ENCODE data around the gene NUBP1. TPM values are rescaled to one million over a fixed set of nuclear protein-coding genes. Genes with fewer than 3 reads are reported as not detected.

The NUBP1 gene
- total and polyA plus RNA-seq, 9 of the 15 experiments (the other 6 are each of a cell fraction or from before 2014, with no cell fraction given): 17.2 to 55.1 (median 35.6) TPM

DNA sequence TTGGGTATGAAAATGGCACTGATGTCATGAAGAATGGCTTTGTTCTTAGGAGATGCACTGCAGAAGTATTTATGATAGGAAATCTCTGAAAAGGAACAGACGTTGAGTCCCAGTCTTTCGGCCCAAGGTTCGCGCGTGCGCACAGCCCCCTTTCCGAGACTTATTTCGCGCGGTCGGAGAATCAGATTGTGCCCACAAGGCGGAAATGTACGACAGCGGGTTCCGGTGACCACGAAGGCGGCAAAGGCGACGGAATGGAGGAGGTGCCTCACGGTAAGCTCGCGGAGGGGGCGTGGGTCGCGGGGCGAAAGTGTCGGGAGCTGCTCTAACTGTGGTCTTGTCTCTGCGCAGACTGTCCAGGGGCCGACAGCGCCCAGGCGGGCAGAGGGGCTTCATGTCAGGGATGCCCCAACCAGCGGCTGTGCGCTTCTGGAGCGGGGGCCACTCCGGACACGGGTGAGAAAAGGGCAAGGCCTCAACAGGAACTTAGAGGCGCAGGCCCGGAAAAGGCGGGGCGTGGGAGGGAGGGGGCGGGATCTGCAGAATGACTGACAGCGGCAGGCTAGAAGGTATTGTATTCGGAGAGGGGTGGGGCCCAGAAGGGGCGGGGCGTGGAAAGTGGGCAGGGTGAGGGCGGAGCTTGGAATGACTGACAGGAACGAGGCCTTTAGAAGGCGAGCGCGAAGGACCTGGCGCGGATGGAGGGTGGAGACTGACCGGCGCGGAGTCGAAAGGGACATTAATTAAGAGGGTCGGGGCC lies at the start of gene NUBP1 (continued):
- TF ChIP-seq, protein P1, sequence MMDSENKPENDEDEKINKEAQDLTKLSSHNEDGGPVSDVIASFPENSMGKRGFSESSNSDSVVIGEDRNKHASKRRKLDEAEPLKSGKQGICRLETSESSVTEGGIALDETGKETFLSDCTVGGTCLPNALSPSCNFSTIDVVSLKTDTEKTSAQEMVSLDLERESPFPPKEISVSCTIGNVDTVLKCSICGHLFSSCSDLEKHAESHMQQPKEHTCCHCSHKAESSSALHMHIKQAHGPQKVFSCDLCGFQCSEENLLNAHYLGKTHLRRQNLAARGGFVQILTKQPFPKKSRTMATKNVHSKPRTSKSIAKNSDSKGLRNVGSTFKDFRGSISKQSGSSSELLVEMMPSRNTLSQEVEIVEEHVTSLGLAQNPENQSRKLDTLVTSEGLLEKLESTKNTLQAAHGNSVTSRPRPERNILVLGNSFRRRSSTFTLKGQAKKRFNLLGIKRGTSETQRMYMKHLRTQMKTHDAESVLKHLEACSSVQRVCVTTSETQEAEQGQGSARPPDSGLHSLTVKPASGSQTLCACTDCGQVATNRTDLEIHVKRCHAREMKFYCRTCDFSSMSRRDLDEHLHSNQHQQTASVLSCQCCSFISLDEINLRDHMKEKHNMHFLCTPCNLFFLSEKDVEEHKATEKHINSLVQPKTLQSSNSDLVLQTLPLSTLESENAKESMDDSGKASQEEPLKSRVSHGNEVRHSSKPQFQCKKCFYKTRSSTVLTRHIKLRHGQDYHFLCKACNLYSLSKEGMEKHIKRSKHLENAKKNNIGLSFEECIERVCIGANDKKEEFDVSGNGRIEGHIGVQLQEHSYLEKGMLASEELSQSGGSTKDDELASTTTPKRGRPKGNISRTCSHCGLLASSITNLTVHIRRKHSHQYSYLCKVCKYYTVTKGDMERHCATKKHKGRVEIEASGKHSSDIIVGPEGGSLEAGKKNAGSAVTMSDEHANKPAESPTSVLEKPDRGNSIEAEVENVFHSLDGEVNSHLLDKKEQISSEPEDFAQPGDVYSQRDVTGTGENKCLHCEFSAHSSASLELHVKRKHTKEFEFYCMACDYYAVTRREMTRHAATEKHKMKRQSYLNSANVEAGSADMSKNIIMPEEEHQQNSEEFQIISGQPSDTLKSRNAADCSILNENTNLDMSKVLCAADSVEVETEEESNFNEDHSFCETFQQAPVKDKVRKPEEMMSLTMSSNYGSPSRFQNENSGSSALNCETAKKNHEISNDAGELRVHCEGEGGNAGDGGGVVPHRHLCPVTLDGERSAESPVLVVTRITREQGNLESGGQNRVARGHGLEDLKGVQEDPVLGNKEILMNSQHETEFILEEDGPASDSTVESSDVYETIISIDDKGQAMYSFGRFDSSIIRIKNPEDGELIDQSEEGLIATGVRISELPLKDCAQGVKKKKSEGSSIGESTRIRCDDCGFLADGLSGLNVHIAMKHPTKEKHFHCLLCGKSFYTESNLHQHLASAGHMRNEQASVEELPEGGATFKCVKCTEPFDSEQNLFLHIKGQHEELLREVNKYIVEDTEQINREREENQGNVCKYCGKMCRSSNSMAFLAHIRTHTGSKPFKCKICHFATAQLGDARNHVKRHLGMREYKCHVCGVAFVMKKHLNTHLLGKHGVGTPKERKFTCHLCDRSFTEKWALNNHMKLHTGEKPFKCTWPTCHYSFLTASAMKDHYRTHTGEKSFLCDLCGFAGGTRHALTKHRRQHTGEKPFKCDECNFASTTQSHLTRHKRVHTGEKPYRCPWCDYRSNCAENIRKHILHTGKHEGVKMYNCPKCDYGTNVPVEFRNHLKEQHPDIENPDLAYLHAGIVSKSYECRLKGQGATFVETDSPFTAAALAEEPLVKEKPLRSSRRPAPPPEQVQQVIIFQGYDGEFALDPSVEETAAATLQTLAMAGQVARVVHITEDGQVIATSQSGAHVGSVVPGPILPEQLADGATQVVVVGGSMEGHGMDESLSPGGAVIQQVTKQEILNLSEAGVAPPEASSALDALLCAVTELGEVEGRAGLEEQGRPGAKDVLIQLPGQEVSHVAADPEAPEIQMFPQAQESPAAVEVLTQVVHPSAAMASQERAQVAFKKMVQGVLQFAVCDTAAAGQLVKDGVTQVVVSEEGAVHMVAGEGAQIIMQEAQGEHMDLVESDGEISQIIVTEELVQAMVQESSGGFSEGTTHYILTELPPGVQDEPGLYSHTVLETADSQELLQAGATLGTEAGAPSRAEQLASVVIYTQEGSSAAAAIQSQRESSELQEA (IDR thresholded peaks at IDR 0.05; ENCODE audit: low read depth): no peak
- TF ChIP-seq DDX20 (tag; IDR thresholded peaks at IDR 0.05; ENCODE audit: low read depth): no peak
- TF ChIP-seq, protein P2, sequence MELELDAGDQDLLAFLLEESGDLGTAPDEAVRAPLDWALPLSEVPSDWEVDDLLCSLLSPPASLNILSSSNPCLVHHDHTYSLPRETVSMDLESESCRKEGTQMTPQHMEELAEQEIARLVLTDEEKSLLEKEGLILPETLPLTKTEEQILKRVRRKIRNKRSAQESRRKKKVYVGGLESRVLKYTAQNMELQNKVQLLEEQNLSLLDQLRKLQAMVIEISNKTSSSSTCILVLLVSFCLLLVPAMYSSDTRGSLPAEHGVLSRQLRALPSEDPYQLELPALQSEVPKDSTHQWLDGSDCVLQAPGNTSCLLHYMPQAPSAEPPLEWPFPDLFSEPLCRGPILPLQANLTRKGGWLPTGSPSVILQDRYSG (tag; conservative IDR thresholded peaks at IDR 0.05; ENCODE audit: low read depth): no peak
- no peak for TF ChIP-seq U2AF2 (optimal IDR thresholded peaks at IDR 0.05; ENCODE audit: low read depth, low read length)
- no peak for TF ChIP-seq SLC30A9 (CRISPR knock-in tag; IDR thresholded peaks at IDR 0.05)
- no peak for TF ChIP-seq ZBED1 (IDR thresholded peaks at IDR 0.05)
- peak; percentile 76 for TF ChIP-seq ATF7 (IDR thresholded peaks at IDR 0.05)
- no peak for TF ChIP-seq ZNF586 (CRISPR knock-in tag; conservative IDR thresholded peaks at IDR 0.05)
- 0 out of 4 replicates have a peak, but pooled peaks of 1 of the 2 experiments have one; percentile 35 for TF ChIP-seq SIN3A (IDR thresholded peaks at IDR 0.05; ENCODE audit: borderline replicate concordance in 2 of 2, control insufficient read depth in 1 of 2, low read depth in 2 of 2, low read length in 2 of 2)
- no peak for TF ChIP-seq JUNB (CRISPR knock-in tag; conservative IDR thresholded peaks at IDR 0.05)
- peak; percentile 10 for TF ChIP-seq ASH1L (IDR thresholded peaks at IDR 0.05; ENCODE audit: borderline replicate concordance, low read depth, partially characterized antibody)
- TF ChIP-seq ZNF347 (CRISPR knock-in tag; IDR thresholded peaks at IDR 0.05; ENCODE audit: low read depth): no peak
- no peak for TF ChIP-seq NELFE (IDR thresholded peaks at IDR 0.05; ENCODE audit: insufficient read depth, insufficient read length)
- TF ChIP-seq, protein P3, sequence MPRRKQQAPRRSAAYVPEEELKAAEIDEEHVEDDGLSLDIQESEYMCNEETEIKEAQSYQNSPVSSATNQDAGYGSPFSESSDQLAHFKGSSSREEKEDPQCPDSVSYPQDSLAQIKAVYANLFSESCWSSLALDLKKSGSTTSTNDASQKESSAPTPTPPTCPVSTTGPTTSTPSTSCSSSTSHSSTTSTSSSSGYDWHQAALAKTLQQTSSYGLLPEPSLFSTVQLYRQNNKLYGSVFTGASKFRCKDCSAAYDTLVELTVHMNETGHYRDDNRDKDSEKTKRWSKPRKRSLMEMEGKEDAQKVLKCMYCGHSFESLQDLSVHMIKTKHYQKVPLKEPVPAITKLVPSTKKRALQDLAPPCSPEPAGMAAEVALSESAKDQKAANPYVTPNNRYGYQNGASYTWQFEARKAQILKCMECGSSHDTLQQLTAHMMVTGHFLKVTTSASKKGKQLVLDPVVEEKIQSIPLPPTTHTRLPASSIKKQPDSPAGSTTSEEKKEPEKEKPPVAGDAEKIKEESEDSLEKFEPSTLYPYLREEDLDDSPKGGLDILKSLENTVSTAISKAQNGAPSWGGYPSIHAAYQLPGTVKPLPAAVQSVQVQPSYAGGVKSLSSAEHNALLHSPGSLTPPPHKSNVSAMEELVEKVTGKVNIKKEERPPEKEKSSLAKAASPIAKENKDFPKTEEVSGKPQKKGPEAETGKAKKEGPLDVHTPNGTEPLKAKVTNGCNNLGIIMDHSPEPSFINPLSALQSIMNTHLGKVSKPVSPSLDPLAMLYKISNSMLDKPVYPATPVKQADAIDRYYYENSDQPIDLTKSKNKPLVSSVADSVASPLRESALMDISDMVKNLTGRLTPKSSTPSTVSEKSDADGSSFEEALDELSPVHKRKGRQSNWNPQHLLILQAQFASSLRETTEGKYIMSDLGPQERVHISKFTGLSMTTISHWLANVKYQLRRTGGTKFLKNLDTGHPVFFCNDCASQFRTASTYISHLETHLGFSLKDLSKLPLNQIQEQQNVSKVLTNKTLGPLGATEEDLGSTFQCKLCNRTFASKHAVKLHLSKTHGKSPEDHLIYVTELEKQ (CRISPR knock-in tag; IDR thresholded peaks at IDR 0.05): no peak

Data from K562 (cell line).